ENCODE measurements around the gene TBKBP1. TPM values are rescaled to one million over a fixed set of nuclear protein-coding genes. Genes with fewer than 3 reads are reported as not detected.

The TBKBP1 gene
- total and polyA plus RNA-seq, 9 of the 15 experiments (the other 6 are each of a cell fraction or from before 2014, with no cell fraction given) = 0.03 to 15.6 (median 6.8) TPM

GRCh38 chr17:47742319-47743181, 48.6 kb downstream of the TBKBP1 start:
- peaks cover 12 to 53% of the 10 kb centered on the region in 2 experiments; a peak in 4 of 5 replicates for H3K27me3 ChIP-seq (ENCODE audit: control insufficient read depth in 2 of 2, insufficient read depth in 2 of 2, low read length in 2 of 2)
- no peak overlapping the region for H3K27ac ChIP-seq (ENCODE audit: extremely low read depth, low read depth, low read length)
- H4K20me1 ChIP-seq (replicated peaks; ENCODE audit: control insufficient read depth, insufficient read depth, low read length) = no peaks in the 10 kb centered on the region
- peaks cover 13 to 15% of the 10 kb centered on the region in 2 experiments; a peak in 4 of 5 replicates for H3K4me1 ChIP-seq (replicated peaks in 1 of 2; ENCODE audit: control insufficient read depth in 2 of 2, insufficient read depth in 2 of 2, low read length in 2 of 2)
- peak overlapping the region in 1 of 2 experiments; percentile 48; a peak in 2 of 4 replicates for H3K9ac ChIP-seq (ENCODE audit: insufficient read depth in 1 of 2, low read depth in 2 of 2, low read length in 2 of 2)
- CTCF ChIA-PET (ENCODE audit: low intra/inter-chr PET ratio) = interaction anchor here (0.9 to 1.7 kb wide), 2 partner anchors 44 to 79 kb away, joined by 5 to 6 read pairs; no protein-coding TSS in a partner anchor
- 4% methylated on average over 23 of the region's 26 CpGs for WGBS (ENCODE audit: insufficient coverage, low coverage, missing lambda C conversion rate)
- no peaks in the 10 kb centered on the region for H3K9me3 ChIP-seq (replicated peaks; ENCODE audit: control insufficient read depth, insufficient read depth, low read depth, low read length)
- FAIRE-seq (no peak), DNase-seq (ENCODE audit: extremely low read depth in 1 of 4, low spot score in 3 of 4) (peak; percentile 62 to 80 (median 78)), ATAC-seq (peak; percentile 83)
- intact Hi-C loops (cut with micrococcal nuclease) = loop anchor here (1.0 kb wide), 1 partner anchor 43 kb away; no protein-coding TSS in a partner anchor
- no TSS peak for BruUV-seq (replicated peaks)
- H3K4me2 ChIP-seq (ENCODE audit: insufficient read depth, low read length) = 0 out of 2 replicates have a peak overlapping the region, but pooled peaks have one; percentile 24
- peak overlapping the region; percentile 56; the same call in 1 of the 2 replicates for H2AFZ ChIP-seq (ENCODE audit: low read depth, low read length)
- POLR2A ChIA-PET = no interaction called here
- in situ Hi-C loops (cut with MboI) = no loop called here
- no peaks in the 10 kb centered on the region for H3K36me3 ChIP-seq (ENCODE audit: control insufficient read depth, insufficient read depth, low read length)
- no peaks in the 10 kb centered on the region for H3K9me1 ChIP-seq (ENCODE audit: control insufficient read depth, insufficient read depth, low read length)
- H3K79me2 ChIP-seq (ENCODE audit: control insufficient read depth, insufficient read depth, low read length) = no peaks in the 10 kb centered on the region
- no peak overlapping the region for H3K4me3 ChIP-seq
- TF ChIP-seq RNF219 (CRISPR knock-in tag; IDR thresholded peaks at IDR 0.05) (no peak), THRAP3 (IDR thresholded peaks at IDR 0.05; ENCODE audit: borderline replicate concordance) (0 out of 2 replicates have a peak, but pooled peaks have one; percentile 41), CC2D1A (IDR thresholded peaks at IDR 0.05) (peak; percentile 94), YY1 (IDR thresholded peaks at IDR 0.05; ENCODE audit: borderline replicate concordance in 1 of 3, control insufficient read depth in 1 of 3, extremely low read depth in 1 of 3, insufficient read depth in 3 of 3, insufficient read length in 1 of 3, insufficient replicate concordance in 2 of 3, low read depth in 1 of 3, low read length in 2 of 3) (peak in 1 of 3 experiments; percentile 8), KAT8 (IDR thresholded peaks at IDR 0.05; ENCODE audit: low read depth) (no peak), NFIC (IDR thresholded peaks at IDR 0.05) (peak; percentile 83), ARID2 (IDR thresholded peaks at IDR 0.05) (peak; percentile 31; the same call in 1 of the 2 replicates), NR2C2 (CRISPR knock-in tag; IDR thresholded peaks at IDR 0.05) (no peak), NR2C2 (tag; IDR thresholded peaks at IDR 0.05) (0 out of 2 replicates have a peak, but pooled peaks have one; percentile 15), SMC3 (conservative IDR thresholded peaks at IDR 0.05; ENCODE audit: insufficient read depth, low read depth, low read length) (peak; percentile 69), CTBP1 (IDR thresholded peaks at IDR 0.05; ENCODE audit: borderline replicate concordance) (no peak), ZNF695 (CRISPR knock-in tag; IDR thresholded peaks at IDR 0.05) (no peak), ZBTB7A (IDR thresholded peaks at IDR 0.05; ENCODE audit: borderline replicate concordance, control insufficient read depth, low read depth, low read length) (peak; percentile 80), CAMTA2 (CRISPR knock-in tag; conservative IDR thresholded peaks at IDR 0.05) (no peak)
